ENCODE data around the gene ANXA9. TPM values are rescaled to one million over a fixed set of nuclear protein-coding genes. Genes with fewer than 3 reads are reported as not detected.
A peak's percentile ranks its signal among the peaks of the same experiment; 100 is the strongest.

ANXA9 gene
- total RNA-seq, 1 experiment from 2014 or later, result 1.2 TPM

GRCh38 chr1:150976401-150976821, 5.7 kb upstream of the ANXA9 start:
- POLR2A ChIA-PET, result interaction anchor here (0.6 to 1.0 kb wide), 6 partner anchors 14 to 415 kb away, joined by 3 to 7 read pairs (median 3); partner anchors contain the start of gene MINDY1
- H3K4me1 ChIP-seq (ENCODE audit: control insufficient read depth, insufficient read depth, low read length), result peaks cover 64% of the 10 kb centered on the region
- CTCF ChIA-PET, result interaction anchor here (0.9 kb wide), 2 partner anchors 19 to 163 kb away, joined by 4 read pairs; no protein-coding TSS in a partner anchor
- no peaks in the 10 kb centered on the region for H3K9me3 ChIP-seq (ENCODE audit: control insufficient read depth, insufficient read depth, low read depth, low read length)
- in situ Hi-C loops (cut with HindIII; ENCODE audit: low pct_unique_long_range_greater_than_20kb, low sequenced_read_pairs) (no loop called here), intact Hi-C loops (cut with micrococcal nuclease; ENCODE audit: unreplicated experiment) (no loop called here)
- peak overlapping the region in 1 of 2 experiments; percentile 43; a peak in 2 of 4 replicates for H3K4me3 ChIP-seq (ENCODE audit: low read depth in 2 of 2, low read length in 2 of 2)
- no peaks in the 10 kb centered on the region for H3K27me3 ChIP-seq (ENCODE audit: control insufficient read depth, insufficient read depth, low read length)
- no peak for DNase-seq (ENCODE audit: low read depth, low spot score)
- no peaks in the 10 kb centered on the region; the same call in 1 of the 2 replicates for H3K36me3 ChIP-seq (ENCODE audit: control insufficient read depth, insufficient read depth, low read length)
- BruUV-seq (replicated peaks), result no TSS peak
- no peak for TF ChIP-seq TCF7L2 (IDR thresholded peaks at IDR 0.05; ENCODE audit: low read depth, low read length)
- TF ChIP-seq POLR2AphosphoS5 (IDR thresholded peaks at IDR 0.05; ENCODE audit: low read depth, low read length), result no peak; the same call in 1 of the 2 replicates
- no peak for TF ChIP-seq CTCF (IDR thresholded peaks at IDR 0.05)
- no peak for TF ChIP-seq REST (IDR thresholded peaks at IDR 0.05; ENCODE audit: insufficient read depth in 1 of 2, low read depth in 2 of 2, low read length in 1 of 2)
- TF ChIP-seq SIN3A (IDR thresholded peaks at IDR 0.05; ENCODE audit: borderline replicate concordance, insufficient read depth, low read depth, low read length), result no peak
- peak overlapping the region; percentile 98 for H3K27ac ChIP-seq (ENCODE audit: low read length)
- no peak for ATAC-seq

GRCh38 chr1:150976879-150977694, 5.0 kb upstream of the ANXA9 start:
- peak; percentile 93 for DNase-seq (ENCODE audit: low read depth, low spot score)
- peak; percentile 77 for ATAC-seq
- Histone ChIP-seq H3K4me1 (ENCODE audit: control insufficient read depth, insufficient read depth, low read length) (peaks cover 64% of the 10 kb centered on the region), H3K36me3 (ENCODE audit: control insufficient read depth, insufficient read depth, low read length) (no peaks in the 10 kb centered on the region; the same call in 1 of the 2 replicates), H3K27me3 (ENCODE audit: control insufficient read depth, insufficient read depth, low read length) (no peaks in the 10 kb centered on the region), H3K27ac (ENCODE audit: low read length) (peak overlapping the region; percentile 98), H3K4me3 (ENCODE audit: low read depth in 2 of 2, low read length in 2 of 2) (peak overlapping the region; percentile 12 to 43; a peak in 3 of 4 replicates), H3K9me3 (ENCODE audit: control insufficient read depth, insufficient read depth, low read depth, low read length) (no peaks in the 10 kb centered on the region)
- in situ Hi-C loops (cut with HindIII; ENCODE audit: low pct_unique_long_range_greater_than_20kb, low sequenced_read_pairs), result no loop called here
- BruUV-seq (replicated peaks), result no TSS peak
- TF ChIP-seq POLR2AphosphoS5 (IDR thresholded peaks at IDR 0.05; ENCODE audit: low read depth, low read length) (peak; percentile 86; the same call in 1 of the 2 replicates), REST (IDR thresholded peaks at IDR 0.05; ENCODE audit: insufficient read depth in 1 of 2, low read depth in 2 of 2, low read length in 1 of 2) (no peak)
- POLR2A ChIA-PET, result interaction anchor here (0.6 to 1.0 kb wide), 3 partner anchors 19 to 613 kb away, joined by 3 to 7 read pairs (median 6); partner anchors contain the start of gene MINDY1
- CTCF ChIA-PET, result interaction anchor here (0.6 to 0.9 kb wide), 3 partner anchors 19 to 188 kb away, joined by 4 read pairs; partner anchors contain the start of gene LYSMD1
- intact Hi-C loops (cut with micrococcal nuclease; ENCODE audit: unreplicated experiment), result no loop called here

All from Panc1 (cell line).